Measurements from ENCODE around the gene PROSER3.

DNA sequence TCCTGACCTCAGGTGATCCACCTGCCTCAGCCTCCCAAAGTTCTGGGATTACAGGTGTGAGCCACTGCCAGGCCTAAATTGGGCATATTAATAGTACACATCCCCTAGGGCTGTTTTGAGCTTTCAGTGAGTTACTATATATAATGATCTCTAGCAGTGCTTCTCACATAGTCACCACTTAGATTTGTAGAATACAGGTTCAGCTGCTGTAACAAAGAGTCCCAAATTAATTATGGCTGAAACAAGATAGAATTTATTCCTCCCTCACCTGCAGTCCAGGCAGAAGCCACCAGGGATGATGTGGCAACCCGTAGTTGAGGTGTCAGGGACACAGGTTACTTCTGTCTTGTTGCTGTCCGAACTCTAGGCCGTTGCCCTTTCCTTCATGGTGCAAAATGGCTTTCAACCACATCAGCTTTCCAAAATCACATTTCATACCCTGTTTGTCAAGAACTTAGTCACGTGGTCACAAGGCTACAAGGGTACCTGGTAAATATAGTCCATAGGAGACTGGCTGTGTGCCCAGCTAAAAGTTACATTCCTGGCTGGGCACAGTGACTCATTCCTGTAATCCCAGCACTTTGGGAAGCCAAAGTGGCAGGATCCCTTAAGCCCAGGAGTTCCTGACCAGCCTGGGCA lies 2.9 kb downstream of the PROSER3 start:
- no peak for TF ChIP-seq CTCF (IDR thresholded peaks at IDR 0.05; ENCODE audit: low read depth, low read length, poor library complexity, severe bottlenecking)
- TF ChIP-seq EZH2phosphoT487 (IDR thresholded peaks at IDR 0.05; ENCODE audit: borderline replicate concordance, low read length), result no peak
